Kidney (tissue), 14 donors: ENCODE measurements around the gene HOXB8. TPM values are rescaled to one million over a fixed set of nuclear protein-coding genes. Genes with fewer than 3 reads are reported as not detected.

Source experiments
- DNase-seq, 5 donors: peaks; one replicate each; pipeline ENCODE4 v3.0.0-alpha.2; 2013 to 2020
- FAIRE-seq: peaks from 2 replicates; lab custom pipeline; 2012; peaks lifted over from hg19 to GRCh38; lab: Jason Lieb, UNC
- H3K27ac ChIP-seq, 2 donors: one replicate each; pipeline ENCODE4 v1.7.0; 2013; ENCODE audit warnings: low read depth in 2 of 2, low read length in 2 of 2, inconsistent platforms in 1 of 2
- H3K27me3 ChIP-seq: one replicate; pipeline ENCODE4 v1.7.1; 2013; ENCODE audit warnings: low read length, inconsistent platforms; ENCODE audit not compliant: control insufficient read depth, insufficient read depth
- H3K36me3 ChIP-seq, 3 donors: one replicate each; pipeline versions ENCODE4 v1.7.0 to v1.7.1; 2013; ENCODE audit warnings: low read length in 3 of 3, control low read depth in 1 of 3, inconsistent platforms in 1 of 3; ENCODE audit not compliant: insufficient read depth in 3 of 3, control insufficient read depth in 2 of 3
- H3K4me1 ChIP-seq, 3 donors: one replicate each; pipeline versions ENCODE4 v1.7.0 to v1.7.1; 2013; ENCODE audit warnings: low read length in 3 of 3, inconsistent platforms in 1 of 3, low read depth in 1 of 3; ENCODE audit not compliant: control insufficient read depth in 2 of 3, insufficient read depth in 2 of 3
- H3K4me3 ChIP-seq, 3 donors: one replicate each; pipeline versions ENCODE4 v1.7.0 to v1.8.1; 2013; ENCODE audit warnings: low read length in 3 of 3, control low read depth in 1 of 3, inconsistent platforms in 1 of 3
- H3K9ac ChIP-seq, 3 donors: one replicate each; pipeline versions ENCODE4 v1.7.0 to v1.7.1; 2013; ENCODE audit warnings: low read length in 3 of 3, control low read depth in 1 of 3, inconsistent platforms in 1 of 3
- H3K9me3 ChIP-seq, 3 donors: one replicate each; pipeline versions ENCODE4 v1.7.0 to v1.7.1; 2013; ENCODE audit warnings: low read length in 3 of 3, control low read depth in 1 of 3, inconsistent platforms in 1 of 3; ENCODE audit not compliant: control insufficient read depth in 2 of 3, insufficient read depth in 1 of 3
- intact Hi-C: fragments of 100-400 bp; cut with DNase I; formaldehyde crosslinking; loops from one replicate; pipeline ENCODE4 v1.11.1; 2022
- polyA plus RNA-seq: library from polyadenylated mRNA; stranded (reverse); fragments of 350-450 nt; fragmentation: Illumina TruSeq; extraction: RNeasy Lipid Tissue Mini Kit (QIAGEN cat#74804); gene quantifications from one replicate; pipeline ENCODE4 v1.2.3, GENCODE V29; 2014; ENCODE audit warnings: low read depth, low replicate concordance; ENCODE audit not compliant: insufficient read depth
- total RNA-seq: library from RNA; stranded (reverse); fragmentation: NEBNext Ultra II Directional; extraction: Animal tissue kit (Norgen Biotek cat#: 25700); gene quantifications from one replicate; pipeline ENCODE4 v1.2.1, GENCODE V29; 2021
- TF ChIP-seq, protein P1 (sequence below): IDR thresholded peaks from 3 replicates; pipeline ENCODE4 v1.5.1; 2012; ENCODE audit warnings: mild to moderate bottlenecking, moderate library complexity, borderline replicate concordance; ENCODE audit not compliant: insufficient read depth; ENCODE audit errors: extremely low read depth
- donor health status: control.
- donor health status: control.
- donor health status: control.
- donor health status: control.
- donor health status: control.
- donor health status: DM: yes; HTN: yes; CAD: no.
- donor health status: Normal renal cell carcinoma (clear cell type).

Gene HOXB8
- total and polyA plus RNA-seq, 2 donors from 2014 or later, result 19.3 to 48.7 TPM

DNA sequence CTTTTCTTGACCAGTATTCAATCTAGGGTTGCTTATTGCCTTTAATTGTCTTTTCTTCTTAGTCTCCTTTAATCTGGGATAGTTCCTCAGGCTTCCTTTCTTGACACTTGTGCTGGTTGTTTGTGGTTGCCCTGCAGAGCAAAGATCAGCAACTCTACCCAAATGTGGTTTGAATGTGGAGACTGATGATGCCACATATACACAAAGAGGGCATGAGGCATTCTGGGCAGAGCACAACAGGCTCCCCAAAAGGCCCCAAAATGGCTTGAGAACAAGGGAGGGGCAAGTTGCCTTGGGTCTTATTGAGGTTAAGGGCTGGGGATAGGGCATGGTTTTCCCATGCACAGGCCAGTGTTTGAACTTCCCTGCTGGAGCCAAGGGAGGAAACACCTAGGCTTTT lies 40.8 kb upstream of the HOXB8 start:
- TF ChIP-seq, protein P1, sequence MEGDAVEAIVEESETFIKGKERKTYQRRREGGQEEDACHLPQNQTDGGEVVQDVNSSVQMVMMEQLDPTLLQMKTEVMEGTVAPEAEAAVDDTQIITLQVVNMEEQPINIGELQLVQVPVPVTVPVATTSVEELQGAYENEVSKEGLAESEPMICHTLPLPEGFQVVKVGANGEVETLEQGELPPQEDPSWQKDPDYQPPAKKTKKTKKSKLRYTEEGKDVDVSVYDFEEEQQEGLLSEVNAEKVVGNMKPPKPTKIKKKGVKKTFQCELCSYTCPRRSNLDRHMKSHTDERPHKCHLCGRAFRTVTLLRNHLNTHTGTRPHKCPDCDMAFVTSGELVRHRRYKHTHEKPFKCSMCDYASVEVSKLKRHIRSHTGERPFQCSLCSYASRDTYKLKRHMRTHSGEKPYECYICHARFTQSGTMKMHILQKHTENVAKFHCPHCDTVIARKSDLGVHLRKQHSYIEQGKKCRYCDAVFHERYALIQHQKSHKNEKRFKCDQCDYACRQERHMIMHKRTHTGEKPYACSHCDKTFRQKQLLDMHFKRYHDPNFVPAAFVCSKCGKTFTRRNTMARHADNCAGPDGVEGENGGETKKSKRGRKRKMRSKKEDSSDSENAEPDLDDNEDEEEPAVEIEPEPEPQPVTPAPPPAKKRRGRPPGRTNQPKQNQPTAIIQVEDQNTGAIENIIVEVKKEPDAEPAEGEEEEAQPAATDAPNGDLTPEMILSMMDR, result no peak
- Histone ChIP-seq H3K9me3 (no peaks in the 10 kb centered on the region), H3K27me3 (no peaks in the 10 kb centered on the region), H3K4me3 (no peak overlapping the region), H3K27ac (no peak overlapping the region), H3K36me3 (no peaks in the 10 kb centered on the region), H3K4me1 (no peaks in the 10 kb centered on the region), H3K9ac (no peak overlapping the region)
- no peak for FAIRE-seq
- intact Hi-C loops, result no loop called here
- DNase-seq, result peak in 1 of 5 donors; percentile 10

DNA sequence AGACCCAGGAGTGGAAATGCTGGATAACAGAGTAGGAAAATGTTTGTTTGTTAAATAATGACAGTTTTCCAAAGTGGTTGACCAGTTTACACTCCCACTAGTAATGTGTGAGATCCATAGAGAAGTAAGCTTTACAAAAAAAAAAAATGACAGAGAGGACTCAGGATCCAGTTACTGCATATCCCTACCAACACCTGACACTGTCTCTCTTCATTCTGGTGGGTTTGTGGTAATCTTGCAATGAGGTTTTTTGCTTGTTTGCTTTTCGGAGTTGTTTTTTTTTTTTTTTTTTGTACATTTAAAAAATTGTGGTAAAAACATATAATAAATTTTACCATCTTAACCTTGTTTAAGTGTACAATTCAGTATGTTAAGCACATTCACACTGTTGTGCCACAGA lies 34.6 kb upstream of the HOXB8 start:
- no peak for FAIRE-seq
- Histone ChIP-seq H3K36me3 (no peaks in the 10 kb centered on the region), H3K27ac (no peak overlapping the region), H3K4me3 (no peak overlapping the region), H3K27me3 (peaks cover 8% of the 10 kb centered on the region), H3K4me1 (peaks cover 0 to 4% (median 0%) of the 10 kb centered on the region in 3 donors), H3K9me3 (no peaks in the 10 kb centered on the region), H3K9ac (no peak overlapping the region)
- intact Hi-C loops, result no loop called here
- DNase-seq, result no peak
- TF ChIP-seq, protein P1, result no peak

DNA sequence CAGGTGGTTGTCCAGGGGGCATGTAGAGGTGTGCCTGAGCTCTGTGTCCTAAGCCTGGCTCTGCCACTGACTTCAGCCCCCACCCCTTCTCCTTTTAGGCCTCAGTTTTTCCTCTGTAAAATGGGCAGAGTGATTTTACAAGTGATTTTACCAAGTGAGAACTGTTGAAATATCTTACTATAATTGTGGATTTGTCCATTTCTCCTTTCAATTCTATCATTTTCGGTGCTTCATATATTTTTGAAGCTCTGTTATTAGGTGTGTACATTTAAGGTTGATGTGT lies 32.8 kb upstream of the HOXB8 start:
- no peak for FAIRE-seq
- DNase-seq, result no peak

More for the DNA sequence above, 32.8 kb upstream of the HOXB8 start:
- peak overlapping the region in 1 of 3 donors; percentile 62 for H3K4me3 ChIP-seq
- intact Hi-C loops, result no loop called here
- TF ChIP-seq, protein P1, result no peak
- H3K4me1 ChIP-seq, result peaks cover 0 to 4% (median 0%) of the 10 kb centered on the region in 3 donors
- H3K27me3 ChIP-seq, result peaks cover 19% of the 10 kb centered on the region
- no peaks in the 10 kb centered on the region for H3K9me3 ChIP-seq
- no peaks in the 10 kb centered on the region for H3K36me3 ChIP-seq
- peak overlapping the region in 1 of 2 donors; percentile 20 for H3K27ac ChIP-seq
- H3K9ac ChIP-seq, result peak overlapping the region in 1 of 3 donors; percentile 68
